Cardiac muscle cell (in vitro differentiated cells and primary cell): ENCODE measurements around the gene SRPK1. TPM values are rescaled to one million over a fixed set of nuclear protein-coding genes. Genes with fewer than 3 reads are reported as not detected.

Experiments
- DNase-seq, 2 donors: peaks; one replicate each; pipeline versions ENCODE4 v3.0.0 to v3.0.0-alpha.2; 2010 to 2017; ENCODE audit warnings: low read depth in 1 of 2, low spot score in 1 of 2
- H3K27ac ChIP-seq: fragments of 200-600 bp; sonication (generic); 2 replicates; pipeline ENCODE4 v1.5.1; 2016
- H3K27me3 ChIP-seq: fragments of 200-600 bp; sonication (generic); 2 replicates; pipeline ENCODE4 v1.6.0; 2016; ENCODE audit warnings: control low read depth
- H3K36me3 ChIP-seq: fragments of 200-600 bp; sonication (generic); 2 replicates; pipeline ENCODE4 v1.5.1; 2016; ENCODE audit warnings: control low read depth
- H3K4me1 ChIP-seq: fragments of 200-600 bp; sonication (generic); 2 replicates; pipeline ENCODE4 v1.8.1; 2017; ENCODE audit warnings: low read depth, mild to moderate bottlenecking, mixed run types
- H3K4me3 ChIP-seq: fragments of 200-600 bp; sonication (generic); 2 replicates; pipeline ENCODE4 v1.5.1; 2016; ENCODE audit warnings: mild to moderate bottlenecking
- H3K9me3 ChIP-seq: fragments of 200-600 bp; sonication (generic); 2 replicates; pipeline ENCODE4 v1.5.1; 2017; ENCODE audit warnings: low read depth, mild to moderate bottlenecking, control low read depth
- polyA plus RNA-seq: library from polyadenylated mRNA; unstranded; fragments of >200 nt; fragmentation: Nextera tagmentation; extraction: Ambion mirVana; gene quantifications from 2 replicates; pipeline ENCODE4 v1.2.1, GENCODE V29; 2016
- total RNA-seq: library from RNA; depleted of rRNA; stranded (reverse); fragments of >200 nt; gene quantifications from 2 replicates; pipeline ENCODE4 v1.2.3, GENCODE V29; 2016
- TF ChIP-seq, protein P1 (sequence below): IDR thresholded peaks from 2 replicates; pipeline ENCODE4 v1.5.1; 2012; ENCODE audit warnings: low read depth, mild to moderate bottlenecking, low read length

Gene SRPK1
- total and polyA plus RNA-seq, 2 experiments from 2014 or later, result 37.6 to 52.0 TPM

DNA sequence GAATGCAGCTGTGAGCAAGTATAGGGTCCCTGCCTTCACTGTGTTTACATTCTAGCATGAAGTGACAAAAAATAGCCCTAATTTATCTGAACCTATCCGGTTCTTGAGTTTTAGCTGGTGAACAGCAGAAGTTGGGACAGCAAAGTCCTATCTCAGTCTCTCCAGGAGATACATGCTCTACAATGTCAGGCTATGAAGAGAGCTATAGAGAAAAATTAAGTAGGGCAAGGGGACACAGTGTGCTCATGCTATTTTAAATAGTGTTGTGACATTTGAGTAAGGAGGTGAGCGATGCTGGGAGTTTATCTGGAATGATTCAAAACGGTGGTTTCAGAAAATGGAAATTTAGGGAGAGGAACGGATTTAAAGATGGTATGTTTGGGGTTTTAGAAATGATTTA, 20.4 kb downstream of the SRPK1 start:
- no peaks in the 10 kb centered on the region for H3K36me3 ChIP-seq
- no peak overlapping the region for H3K4me3 ChIP-seq
- no peak overlapping the region for H3K27ac ChIP-seq
- DNase-seq, result no peak
- H3K9me3 ChIP-seq, result no peaks in the 10 kb centered on the region
- H3K27me3 ChIP-seq, result no peaks in the 10 kb centered on the region
- TF ChIP-seq, protein P1, sequence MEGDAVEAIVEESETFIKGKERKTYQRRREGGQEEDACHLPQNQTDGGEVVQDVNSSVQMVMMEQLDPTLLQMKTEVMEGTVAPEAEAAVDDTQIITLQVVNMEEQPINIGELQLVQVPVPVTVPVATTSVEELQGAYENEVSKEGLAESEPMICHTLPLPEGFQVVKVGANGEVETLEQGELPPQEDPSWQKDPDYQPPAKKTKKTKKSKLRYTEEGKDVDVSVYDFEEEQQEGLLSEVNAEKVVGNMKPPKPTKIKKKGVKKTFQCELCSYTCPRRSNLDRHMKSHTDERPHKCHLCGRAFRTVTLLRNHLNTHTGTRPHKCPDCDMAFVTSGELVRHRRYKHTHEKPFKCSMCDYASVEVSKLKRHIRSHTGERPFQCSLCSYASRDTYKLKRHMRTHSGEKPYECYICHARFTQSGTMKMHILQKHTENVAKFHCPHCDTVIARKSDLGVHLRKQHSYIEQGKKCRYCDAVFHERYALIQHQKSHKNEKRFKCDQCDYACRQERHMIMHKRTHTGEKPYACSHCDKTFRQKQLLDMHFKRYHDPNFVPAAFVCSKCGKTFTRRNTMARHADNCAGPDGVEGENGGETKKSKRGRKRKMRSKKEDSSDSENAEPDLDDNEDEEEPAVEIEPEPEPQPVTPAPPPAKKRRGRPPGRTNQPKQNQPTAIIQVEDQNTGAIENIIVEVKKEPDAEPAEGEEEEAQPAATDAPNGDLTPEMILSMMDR, result no peak
- no peaks in the 10 kb centered on the region for H3K4me1 ChIP-seq

DNA sequence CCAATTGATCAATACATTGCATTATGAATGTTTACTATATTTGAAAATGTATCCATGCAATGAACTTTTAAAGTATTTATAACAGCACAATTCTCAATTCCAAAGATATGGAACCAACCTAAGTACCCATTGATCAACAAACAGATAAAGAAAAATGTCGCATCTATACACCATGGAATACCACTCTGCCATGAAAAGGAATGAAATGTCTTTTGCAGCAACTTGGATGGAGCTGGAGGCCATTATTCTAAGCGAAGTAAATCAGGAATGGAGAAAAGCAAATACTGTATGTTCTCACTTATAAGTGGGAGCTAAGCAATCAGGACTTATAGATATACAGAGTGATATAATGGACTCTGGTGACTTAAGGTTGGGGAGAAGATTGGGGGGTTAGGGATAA, 22.9 kb downstream of the SRPK1 start:
- H3K27ac ChIP-seq, result no peak overlapping the region
- TF ChIP-seq, protein P1, result no peak
- no peaks in the 10 kb centered on the region for H3K27me3 ChIP-seq
- no peaks in the 10 kb centered on the region for H3K9me3 ChIP-seq
- no peaks in the 10 kb centered on the region for H3K4me1 ChIP-seq
- H3K4me3 ChIP-seq, result no peak overlapping the region
- no peaks in the 10 kb centered on the region for H3K36me3 ChIP-seq
- no peak for DNase-seq

DNA sequence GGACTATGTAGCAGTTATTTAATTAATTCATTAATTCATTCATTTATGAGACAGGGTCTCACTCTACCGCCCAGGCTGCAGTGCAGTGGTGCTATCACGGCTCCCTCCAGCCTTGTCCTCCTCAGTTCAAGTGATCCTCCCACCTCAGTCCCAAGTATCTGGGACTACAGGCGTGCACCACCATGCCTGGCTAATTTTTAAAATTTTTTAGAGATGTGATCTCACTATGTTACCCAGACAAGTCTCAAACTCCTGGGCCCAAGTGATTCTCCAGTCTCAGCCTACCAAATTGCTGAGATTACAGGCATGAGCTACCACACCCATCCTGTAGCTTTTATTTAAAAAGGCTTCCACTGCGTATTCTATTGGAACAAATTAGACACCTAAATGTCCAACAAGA, 23.4 kb downstream of the SRPK1 start:
- H3K27ac ChIP-seq, result no peak overlapping the region
- no peaks in the 10 kb centered on the region for H3K4me1 ChIP-seq
- no peaks in the 10 kb centered on the region for H3K27me3 ChIP-seq
- no peak overlapping the region for H3K4me3 ChIP-seq
- DNase-seq, result no peak
- TF ChIP-seq, protein P1, result no peak
- no peaks in the 10 kb centered on the region for H3K9me3 ChIP-seq
- H3K36me3 ChIP-seq, result no peaks in the 10 kb centered on the region

DNA sequence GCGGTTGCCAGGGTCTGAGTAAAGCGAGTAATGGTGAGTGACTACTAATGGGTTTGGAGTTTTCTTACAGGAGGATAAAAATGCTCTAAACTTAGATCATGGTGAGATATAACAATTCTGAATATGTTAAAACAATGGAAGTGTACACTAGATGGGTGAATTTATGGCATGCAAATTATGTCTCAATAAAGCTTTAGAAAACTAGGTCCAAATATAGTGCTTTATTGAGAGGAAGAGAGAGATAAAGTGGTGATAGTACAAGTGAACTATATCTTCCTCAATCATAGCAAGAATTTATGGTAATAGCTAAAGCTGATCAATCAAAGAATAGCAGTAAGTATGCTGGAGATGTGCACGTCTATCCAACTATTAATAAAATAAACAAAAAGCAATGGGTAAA, 23.9 kb downstream of the SRPK1 start:
- no peak overlapping the region for H3K27ac ChIP-seq
- no peaks in the 10 kb centered on the region for H3K9me3 ChIP-seq
- TF ChIP-seq, protein P1, result no peak
- no peaks in the 10 kb centered on the region for H3K36me3 ChIP-seq
- H3K27me3 ChIP-seq, result no peaks in the 10 kb centered on the region
- no peak for DNase-seq
- no peaks in the 10 kb centered on the region for H3K4me1 ChIP-seq
- no peak overlapping the region for H3K4me3 ChIP-seq

DNA sequence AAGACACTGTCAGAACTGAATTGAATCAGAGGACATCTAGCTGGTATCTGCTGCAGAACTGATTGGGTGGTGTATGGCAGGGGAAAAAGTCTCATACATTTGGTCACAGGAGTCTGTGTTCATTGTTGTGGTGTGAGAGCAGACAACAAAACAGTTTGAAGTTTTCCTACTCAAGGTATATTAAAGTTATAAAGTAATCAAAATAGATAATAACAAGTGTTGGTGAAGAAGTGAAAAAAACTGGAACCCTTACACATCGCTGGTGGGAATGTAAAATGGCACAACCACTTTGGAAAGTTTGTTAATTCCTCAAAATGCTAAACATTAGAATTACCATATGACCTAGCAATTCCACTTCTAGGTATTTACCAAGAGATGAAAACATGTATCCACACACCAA, 24.7 kb downstream of the SRPK1 start:
- H3K4me3 ChIP-seq, result no peak overlapping the region
- TF ChIP-seq, protein P1, result no peak
- H3K27ac ChIP-seq, result no peak overlapping the region
- no peak for DNase-seq
- H3K27me3 ChIP-seq, result no peaks in the 10 kb centered on the region
- H3K9me3 ChIP-seq, result no peaks in the 10 kb centered on the region
- H3K4me1 ChIP-seq, result no peaks in the 10 kb centered on the region
- H3K36me3 ChIP-seq, result no peaks in the 10 kb centered on the region

DNA sequence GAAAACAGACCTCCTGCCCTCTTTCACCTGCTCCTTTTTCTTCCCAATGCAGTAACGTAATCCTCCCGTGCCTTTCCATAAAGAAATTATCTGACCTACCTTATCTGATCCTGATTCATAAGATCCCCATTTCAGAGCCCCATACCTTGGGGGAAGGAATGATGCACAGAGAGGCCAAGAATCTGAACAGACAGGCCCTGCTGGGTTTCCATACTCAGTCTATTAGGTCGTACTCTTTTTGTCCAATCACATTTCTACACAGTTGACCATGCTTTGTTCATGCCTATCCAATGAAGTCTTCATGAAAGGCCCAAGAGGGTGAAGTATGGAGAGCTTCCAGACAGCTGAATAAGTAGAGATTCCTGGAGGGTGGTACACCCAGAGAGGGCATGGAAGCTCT, 25.3 kb downstream of the SRPK1 start:
- Histone ChIP-seq H3K36me3 (no peaks in the 10 kb centered on the region), H3K4me3 (no peak overlapping the region), H3K9me3 (no peaks in the 10 kb centered on the region), H3K27me3 (no peaks in the 10 kb centered on the region), H3K4me1 (no peaks in the 10 kb centered on the region), H3K27ac (no peak overlapping the region)
- TF ChIP-seq, protein P1, result no peak
- DNase-seq, result no peak
